Trophoblast cell (in vitro differentiated cells and primary cell): ENCODE measurements around the gene ADRB2.

Source experiments
- DNase-seq, 2 donors: peaks; one replicate each; pipeline ENCODE4 v3.0.0-alpha.2; 2016
- H2AFZ ChIP-seq: 2 replicates; pipeline ENCODE4 v1.6.1; 2013; ENCODE audit warnings: low read length, moderate library complexity, mild to moderate bottlenecking; ENCODE audit not compliant: insufficient read depth, poor library complexity
- H2AK5ac ChIP-seq: 2 replicates; pipeline ENCODE4 v1.6.1; 2013; ENCODE audit warnings: mild to moderate bottlenecking, low read length
- H2BK120ac ChIP-seq: 2 replicates; pipeline ENCODE4 v1.6.1; 2013; ENCODE audit warnings: low read length, mild to moderate bottlenecking, moderate library complexity; ENCODE audit not compliant: insufficient read depth, poor library complexity
- H2BK12ac ChIP-seq: 2 replicates; pipeline ENCODE4 v1.6.1; 2013; ENCODE audit warnings: mild to moderate bottlenecking, low read length, moderate library complexity
- H2BK5ac ChIP-seq: 2 replicates; pipeline ENCODE4 v1.6.1; 2013; ENCODE audit warnings: low read length, low read depth, moderate library complexity, mild to moderate bottlenecking; ENCODE audit not compliant: poor library complexity
- H3K14ac ChIP-seq: 2 replicates; pipeline ENCODE4 v1.6.1; 2013; ENCODE audit warnings: mild to moderate bottlenecking, low read length
- H3K18ac ChIP-seq: 2 replicates; pipeline ENCODE4 v1.6.1; 2013; ENCODE audit warnings: mild to moderate bottlenecking, low read length
- H3K23ac ChIP-seq: 2 replicates; pipeline ENCODE4 v1.6.1; 2013; ENCODE audit warnings: low read length
- H3K27ac ChIP-seq: 2 replicates; pipeline ENCODE4 v1.5.1; 2013; ENCODE audit warnings: low read depth, mild to moderate bottlenecking, inconsistent platforms, low read length, moderate library complexity
- H3K27me3 ChIP-seq: 2 replicates; pipeline ENCODE4 v1.6.1; 2013; ENCODE audit warnings: inconsistent platforms, mild to moderate bottlenecking, low read length, moderate library complexity; ENCODE audit not compliant: insufficient read depth
- H3K36me3 ChIP-seq, 2 experiments: 1 replicate in 1 of 2; 2 replicates in 1 of 2; pipeline ENCODE4 v1.6.1; 2013; ENCODE audit warnings: low read length in 2 of 2, mild to moderate bottlenecking in 2 of 2, moderate library complexity in 1 of 2; ENCODE audit not compliant: insufficient read depth in 2 of 2, control insufficient read depth in 1 of 2
- H3K4ac ChIP-seq: 2 replicates; pipeline ENCODE4 v1.6.1; 2013; ENCODE audit warnings: low read depth, mild to moderate bottlenecking, low read length, moderate library complexity
- H3K4me1 ChIP-seq, 2 experiments: 1 replicate in 1 of 2; 2 replicates in 1 of 2; pipeline ENCODE4 v1.6.1; 2013; ENCODE audit warnings: low read length in 2 of 2, mild to moderate bottlenecking in 2 of 2, moderate library complexity in 1 of 2; ENCODE audit not compliant: insufficient read depth in 2 of 2, control insufficient read depth in 1 of 2
- H3K4me2 ChIP-seq: 2 replicates; pipeline ENCODE4 v1.6.1; 2013; ENCODE audit warnings: inconsistent platforms, mild to moderate bottlenecking, low read length, moderate library complexity
- H3K4me3 ChIP-seq: 2 replicates; pipeline ENCODE4 v1.5.1; 2013; ENCODE audit warnings: mild to moderate bottlenecking, low read depth, low read length, inconsistent platforms
- H3K79me1 ChIP-seq: one replicate; pipeline ENCODE4 v1.6.1; 2013; ENCODE audit warnings: low read length
- H3K79me2 ChIP-seq: 2 replicates; pipeline ENCODE4 v1.6.1; 2013; ENCODE audit warnings: low read length, mild to moderate bottlenecking; ENCODE audit not compliant: control insufficient read depth, insufficient read depth, poor library complexity
- H3K9ac ChIP-seq: 2 replicates; pipeline ENCODE4 v1.6.1; 2013; ENCODE audit warnings: mild to moderate bottlenecking, low read length
- H3K9me3 ChIP-seq: 2 replicates; pipeline ENCODE4 v1.6.1; 2013; ENCODE audit warnings: low read depth, mild to moderate bottlenecking, control low read depth, inconsistent platforms, low read length; ENCODE audit not compliant: insufficient read depth
- H4K12ac ChIP-seq: 2 replicates; pipeline ENCODE4 v1.6.1; 2013; ENCODE audit warnings: low read depth, mild to moderate bottlenecking, low read length, moderate library complexity
- H4K8ac ChIP-seq: 2 replicates; pipeline ENCODE4 v1.6.1; 2013; ENCODE audit warnings: low read depth, mild to moderate bottlenecking, low read length, moderate library complexity
- H4K91ac ChIP-seq: one replicate; pipeline ENCODE4 v1.6.1; 2013; ENCODE audit warnings: low read depth, mild to moderate bottlenecking, low read length, moderate library complexity
- WGBS: extraction: QIAGEN DNeasy Blood & Tissue Kit; methylation state at CpG from one replicate; pipeline ENCODE4 v1.1.7; 2013; ENCODE audit warnings: missing lambda C conversion rate; ENCODE audit not compliant: insufficient read length, insufficient coverage; ENCODE audit errors: extremely low coverage; 5-methylcytosine and 5-hydroxymethylcytosine counted together

Gene ADRB2

DNA sequence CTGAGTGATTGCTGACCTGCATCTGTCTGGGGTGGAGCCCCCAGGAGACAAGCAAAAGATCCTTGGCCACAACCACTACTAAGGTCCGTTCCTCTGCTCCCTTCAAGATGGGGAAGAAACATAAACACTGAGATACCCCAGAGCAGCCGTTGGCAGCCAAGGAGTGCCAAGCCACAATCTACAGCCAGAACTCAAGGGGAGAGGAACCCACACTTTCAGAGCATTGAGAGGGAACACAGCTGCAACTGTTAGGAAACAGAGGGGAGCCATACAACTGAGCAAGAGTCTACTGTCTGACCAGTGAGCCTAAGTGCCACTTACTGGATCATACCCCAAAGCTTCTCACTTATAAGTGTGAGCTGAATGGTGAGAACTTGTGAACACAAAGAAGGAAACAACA is 44.6 kb upstream of the ADRB2 start:
- H3K4me3 ChIP-seq: no peak overlapping the region
- H3K79me2 ChIP-seq: no peaks in the 10 kb centered on the region
- no peak overlapping the region for H3K9ac ChIP-seq
- H2AFZ ChIP-seq: no peak overlapping the region
- H3K4me2 ChIP-seq: no peak overlapping the region
- no peak overlapping the region for H3K18ac ChIP-seq
- H3K4me1 ChIP-seq: no peaks in the 10 kb centered on the region
- no peak for DNase-seq
- no peak overlapping the region for H4K8ac ChIP-seq
- no peak overlapping the region for H3K23ac ChIP-seq
- no peak overlapping the region for H3K14ac ChIP-seq
- H3K27ac ChIP-seq: no peak overlapping the region
- H4K91ac ChIP-seq: no peak overlapping the region
- H4K12ac ChIP-seq: no peak overlapping the region
- no peak overlapping the region for H3K4ac ChIP-seq
- H2BK5ac ChIP-seq: no peak overlapping the region
- WGBS: no CpG with 5 or more reads among the region's 2 CpGs
- H3K27me3 ChIP-seq: no peaks in the 10 kb centered on the region
- no peaks in the 10 kb centered on the region for H3K36me3 ChIP-seq
- H2BK12ac ChIP-seq: no peak overlapping the region
- H2AK5ac ChIP-seq: no peak overlapping the region
- no peaks in the 10 kb centered on the region for H3K9me3 ChIP-seq
- H2BK120ac ChIP-seq: no peak overlapping the region
- no peaks in the 10 kb centered on the region for H3K79me1 ChIP-seq

DNA sequence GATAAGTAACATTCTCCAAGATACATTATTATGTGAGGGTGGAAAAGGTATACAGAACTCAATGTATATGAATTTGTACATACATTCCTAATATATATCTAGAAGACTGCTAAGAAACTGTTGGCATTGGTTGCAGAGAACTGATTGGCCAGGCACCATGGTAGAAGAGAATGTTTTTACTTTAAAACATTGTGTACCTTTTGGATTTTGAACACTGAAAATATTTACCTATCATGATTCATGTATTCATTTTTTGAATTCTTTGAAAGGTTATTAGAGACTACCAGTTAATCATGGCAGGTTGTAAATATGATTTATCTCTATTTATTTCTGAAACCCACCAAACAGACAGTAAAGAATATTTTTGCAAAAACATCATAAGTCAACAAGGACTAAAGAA is 41.2 kb upstream of the ADRB2 start:
- Histone ChIP-seq H2BK12ac (no peak overlapping the region), H4K12ac (no peak overlapping the region), H2BK5ac (no peak overlapping the region), H3K79me2 (no peaks in the 10 kb centered on the region), H3K4me3 (no peak overlapping the region), H2BK120ac (no peak overlapping the region), H3K18ac (no peak overlapping the region), H3K4me2 (no peak overlapping the region), H3K4me1 (no peaks in the 10 kb centered on the region), H2AFZ (no peak overlapping the region), H3K79me1 (no peaks in the 10 kb centered on the region), H3K9me3 (no peaks in the 10 kb centered on the region), H3K27me3 (no peaks in the 10 kb centered on the region), H3K23ac (no peak overlapping the region), H3K9ac (no peak overlapping the region), H3K14ac (no peak overlapping the region), H4K8ac (no peak overlapping the region), H3K27ac (no peak overlapping the region), H2AK5ac (no peak overlapping the region), H3K4ac (no peak overlapping the region), H4K91ac (no peak overlapping the region), H3K36me3 (no peaks in the 10 kb centered on the region)
- DNase-seq: no peak

DNA sequence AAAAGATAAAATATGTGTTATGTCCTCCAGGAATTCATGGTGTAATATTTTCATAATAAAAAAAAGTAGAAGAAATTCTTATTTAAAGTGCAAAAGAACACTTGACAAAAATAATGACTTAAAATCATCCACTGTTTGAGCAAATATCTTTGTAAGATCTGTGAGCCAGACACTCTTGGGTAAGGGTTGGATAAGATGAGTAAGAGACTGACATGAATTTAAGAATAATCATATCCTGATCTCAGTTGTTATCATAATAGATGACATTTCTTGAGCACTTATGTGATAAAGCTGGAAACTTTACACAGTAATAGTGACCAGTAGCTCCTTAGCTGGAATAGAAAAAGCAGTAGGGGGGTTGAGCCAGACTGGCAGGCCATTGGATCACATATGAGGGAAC is 40.0 kb upstream of the ADRB2 start:
- H3K79me1 ChIP-seq: no peaks in the 10 kb centered on the region
- H4K12ac ChIP-seq: no peak overlapping the region
- no peak overlapping the region for H3K23ac ChIP-seq
- no peak overlapping the region for H3K14ac ChIP-seq
- H4K8ac ChIP-seq: no peak overlapping the region
- no peak overlapping the region for H3K4me3 ChIP-seq
- no peak overlapping the region for H2AFZ ChIP-seq
- no peak overlapping the region for H2BK120ac ChIP-seq
- no peaks in the 10 kb centered on the region for H3K27me3 ChIP-seq
- no peak overlapping the region for H3K4ac ChIP-seq
- H4K91ac ChIP-seq: no peak overlapping the region
- H3K79me2 ChIP-seq: no peaks in the 10 kb centered on the region
- H2AK5ac ChIP-seq: no peak overlapping the region
- no peak overlapping the region for H3K4me2 ChIP-seq
- no peak overlapping the region for H3K18ac ChIP-seq
- no peaks in the 10 kb centered on the region for H3K4me1 ChIP-seq
- H3K9ac ChIP-seq: no peak overlapping the region
- no peak overlapping the region for H2BK5ac ChIP-seq
- no peak overlapping the region for H2BK12ac ChIP-seq
- no peaks in the 10 kb centered on the region for H3K36me3 ChIP-seq
- H3K9me3 ChIP-seq: no peaks in the 10 kb centered on the region
- peak in 1 of 2 donors; percentile 55 for DNase-seq
- no peak overlapping the region for H3K27ac ChIP-seq

DNA sequence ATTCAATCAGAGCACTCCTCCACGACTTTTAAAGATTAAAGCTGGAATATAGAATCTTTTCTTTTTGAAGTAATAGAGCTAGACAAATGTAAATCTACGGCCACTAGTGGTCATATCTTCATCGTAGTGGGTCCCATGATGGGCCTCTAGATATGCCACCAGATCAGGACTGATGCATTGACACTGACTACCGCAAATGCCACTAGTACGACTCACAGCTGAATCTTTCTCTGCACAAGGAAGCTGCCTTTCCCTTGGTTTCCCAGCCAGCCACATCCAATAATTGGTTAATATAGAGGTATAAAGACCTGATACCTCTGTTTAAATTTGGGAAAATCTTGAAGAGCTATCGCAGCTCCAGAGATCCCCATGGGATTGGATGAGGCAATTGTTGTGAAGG is 37.8 kb upstream of the ADRB2 start:
- Histone ChIP-seq H3K36me3 (no peaks in the 10 kb centered on the region), H2BK120ac (no peak overlapping the region), H3K79me2 (no peaks in the 10 kb centered on the region), H3K4me1 (no peaks in the 10 kb centered on the region), H4K91ac (no peak overlapping the region), H4K8ac (no peak overlapping the region), H3K79me1 (no peaks in the 10 kb centered on the region), H4K12ac (no peak overlapping the region), H3K9ac (no peak overlapping the region), H3K9me3 (no peaks in the 10 kb centered on the region), H2BK5ac (no peak overlapping the region), H3K4ac (no peak overlapping the region), H2AFZ (no peak overlapping the region), H3K27ac (no peak overlapping the region), H3K14ac (no peak overlapping the region), H3K18ac (no peak overlapping the region), H3K4me2 (no peak overlapping the region), H3K23ac (no peak overlapping the region), H3K4me3 (no peak overlapping the region), H3K27me3 (no peaks in the 10 kb centered on the region), H2BK12ac (no peak overlapping the region), H2AK5ac (no peak overlapping the region)
- DNase-seq: no peak
- no CpG with 5 or more reads among the region's 6 CpGs for WGBS
